DMS79 treated with DMSO at 0.1 percent for 48 hours (cell line): ENCODE results near the gene SPATS2L.
A peak's percentile ranks its signal among the peaks of the same experiment; 100 is the strongest.
"Not testable (repeated sequence)": the region's sequence is repeated elsewhere in the genome, so short reads cannot be mapped to it uniquely, and the experiment has no call there.

Experiments used
- DNase-seq: peaks from one replicate; lab custom pipeline; 2025; lab: John Stamatoyannopoulos, UW

SPATS2L gene

DNA sequence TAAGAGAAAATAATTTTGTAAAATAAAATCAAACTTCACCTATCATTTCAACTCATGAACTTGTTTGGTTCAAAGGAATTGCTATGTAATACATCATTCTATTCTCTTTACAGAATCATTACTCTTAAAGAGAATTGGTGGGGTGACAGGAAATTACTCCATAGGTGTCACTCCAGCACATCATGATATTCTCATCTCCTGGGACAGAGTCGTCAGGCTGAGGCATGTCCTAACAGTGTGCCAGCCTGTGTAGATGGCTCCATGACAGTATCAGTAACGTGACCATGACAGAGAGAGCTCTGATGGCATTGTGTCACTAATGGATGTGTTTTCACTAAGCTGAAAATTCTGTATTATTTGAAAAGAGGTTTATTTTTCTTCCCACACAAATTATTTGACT lies 13.9 kb downstream of the SPATS2L start:
- DNase-seq, result no peak

DNA sequence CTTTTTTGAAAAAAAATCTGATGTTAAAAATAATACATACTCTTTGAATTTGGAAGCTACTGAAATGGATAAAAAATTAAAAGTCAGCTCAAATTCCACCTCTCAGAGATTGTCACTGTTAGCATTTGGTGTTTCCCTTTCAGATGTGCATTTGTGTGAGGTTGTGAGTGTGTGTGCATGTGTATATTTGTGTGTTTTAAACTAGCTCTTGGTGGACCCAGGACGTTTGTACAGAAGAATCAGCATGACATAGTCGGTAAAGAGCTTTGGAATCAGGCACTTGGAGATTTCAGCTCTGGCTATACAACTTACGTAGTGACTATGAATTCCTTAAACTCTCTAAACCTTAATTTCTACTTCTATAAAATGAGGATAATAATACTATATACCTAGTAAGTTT lies 14.5 kb downstream of the SPATS2L start:
- DNase-seq, result no peak

DNA sequence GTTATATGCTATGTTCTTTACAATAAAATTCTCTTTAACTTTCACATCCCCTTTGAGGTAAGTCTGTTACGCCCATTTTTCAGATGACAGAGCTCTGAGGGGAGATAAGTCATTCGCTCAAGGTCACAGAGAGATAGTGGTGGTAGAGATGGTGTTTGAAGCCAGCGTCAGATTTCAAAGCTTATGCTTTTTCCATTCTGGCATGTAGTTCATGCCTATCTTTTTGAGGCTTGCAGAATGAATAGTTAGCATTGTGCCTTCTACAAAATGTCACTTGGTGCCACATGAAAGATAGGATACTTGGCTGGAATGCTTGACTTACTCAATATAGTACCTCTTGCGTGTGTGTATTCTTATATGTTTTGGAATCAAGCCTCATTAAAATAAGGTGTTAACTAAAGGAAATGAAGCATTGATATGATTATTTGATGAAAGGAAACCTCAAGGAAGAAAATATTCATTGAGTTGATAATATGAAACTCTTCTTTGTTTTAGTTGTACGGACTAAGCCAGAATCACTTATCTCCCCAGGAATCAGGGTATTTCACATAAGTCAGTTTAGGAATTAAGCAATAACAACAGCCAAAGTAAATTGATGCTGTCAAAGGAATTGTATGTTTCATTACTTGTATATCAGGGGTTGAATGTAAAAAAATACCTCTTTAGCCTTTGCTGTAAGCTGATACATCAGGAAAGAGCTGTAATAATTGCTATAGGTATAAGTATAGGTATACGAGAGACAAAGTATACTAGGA lies 15.5 kb downstream of the SPATS2L start:
- DNase-seq, result no peak

DNA sequence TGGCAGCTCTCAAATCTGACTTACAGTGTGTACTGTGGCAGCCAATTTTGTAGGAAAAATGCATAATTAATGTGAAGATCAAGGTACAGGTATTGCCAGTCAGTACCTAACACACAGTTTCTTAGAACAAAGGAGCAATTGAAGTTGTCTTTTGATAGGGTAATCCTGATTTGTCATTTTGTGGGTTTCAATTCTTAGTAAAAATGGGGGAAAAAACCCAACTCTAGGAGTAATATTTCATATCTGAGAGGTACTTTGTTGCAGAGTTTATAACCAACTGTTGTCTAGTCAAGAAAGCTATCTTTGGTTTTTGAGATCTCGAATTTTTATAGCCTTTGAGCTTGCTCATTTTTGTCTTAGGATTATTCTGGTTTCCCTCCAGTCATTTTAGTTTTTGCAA lies 16.1 kb downstream of the SPATS2L start:
- DNase-seq, result peak; percentile 71

DNA sequence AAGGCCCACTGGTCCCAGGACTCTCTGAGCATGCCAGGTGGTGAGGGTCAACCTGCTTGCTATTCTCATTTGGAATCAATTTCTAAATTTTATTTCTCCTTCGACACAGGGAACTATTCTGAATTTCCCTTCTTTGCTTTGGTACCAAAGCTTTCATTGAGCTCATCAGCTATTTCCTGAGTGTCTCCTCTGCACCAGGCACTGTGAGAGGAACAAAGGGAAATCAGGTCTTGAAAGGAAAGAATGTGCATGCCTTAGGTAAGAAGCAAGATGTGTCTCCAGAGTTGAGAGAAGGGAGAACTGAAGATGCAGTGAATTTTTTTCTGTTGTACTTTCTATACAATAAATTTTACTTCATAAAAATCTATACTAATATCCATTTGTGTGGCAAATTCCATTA lies 17.9 kb downstream of the SPATS2L start:
- no peak for DNase-seq

DNA sequence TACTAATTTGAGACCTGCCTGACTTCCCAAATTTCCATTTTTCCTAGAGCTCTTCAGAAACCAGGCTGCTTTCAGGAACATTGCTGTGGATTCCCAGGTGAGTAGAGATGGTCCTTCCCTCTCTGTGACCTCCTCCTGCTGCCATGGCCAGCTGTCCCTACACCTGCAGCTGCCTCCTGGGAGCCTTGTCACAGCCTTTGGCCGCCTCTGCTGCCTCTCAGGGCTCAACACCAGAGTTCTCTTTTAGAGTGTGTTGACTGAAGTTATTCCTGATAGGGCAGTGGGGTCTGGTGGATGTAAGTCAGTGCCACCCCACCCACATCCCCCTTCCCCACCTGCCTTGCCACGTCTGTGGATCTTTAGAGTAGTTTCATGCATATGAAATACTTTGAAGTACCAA lies 22.9 kb downstream of the SPATS2L start:
- no peak for DNase-seq

DNA sequence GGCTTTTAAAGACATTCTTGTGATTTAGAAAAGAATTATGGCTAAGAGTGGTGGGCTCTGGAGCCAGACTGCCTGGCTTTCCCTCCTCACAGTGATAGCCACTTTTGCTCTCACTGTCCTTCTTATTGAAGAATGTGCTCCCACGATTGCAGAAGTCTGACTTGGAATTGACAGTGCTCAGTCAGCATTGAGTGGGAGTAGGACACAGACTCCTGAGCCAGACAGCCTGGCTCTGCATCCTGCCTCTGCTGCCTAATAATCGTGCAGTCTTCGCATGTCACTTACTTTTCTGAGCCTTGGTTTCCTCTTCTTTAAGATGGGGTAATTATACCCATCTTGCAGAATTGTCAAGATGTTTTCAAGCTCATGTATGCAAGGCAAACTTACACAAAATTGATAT lies 23.3 kb downstream of the SPATS2L start:
- no peak for DNase-seq

DNA sequence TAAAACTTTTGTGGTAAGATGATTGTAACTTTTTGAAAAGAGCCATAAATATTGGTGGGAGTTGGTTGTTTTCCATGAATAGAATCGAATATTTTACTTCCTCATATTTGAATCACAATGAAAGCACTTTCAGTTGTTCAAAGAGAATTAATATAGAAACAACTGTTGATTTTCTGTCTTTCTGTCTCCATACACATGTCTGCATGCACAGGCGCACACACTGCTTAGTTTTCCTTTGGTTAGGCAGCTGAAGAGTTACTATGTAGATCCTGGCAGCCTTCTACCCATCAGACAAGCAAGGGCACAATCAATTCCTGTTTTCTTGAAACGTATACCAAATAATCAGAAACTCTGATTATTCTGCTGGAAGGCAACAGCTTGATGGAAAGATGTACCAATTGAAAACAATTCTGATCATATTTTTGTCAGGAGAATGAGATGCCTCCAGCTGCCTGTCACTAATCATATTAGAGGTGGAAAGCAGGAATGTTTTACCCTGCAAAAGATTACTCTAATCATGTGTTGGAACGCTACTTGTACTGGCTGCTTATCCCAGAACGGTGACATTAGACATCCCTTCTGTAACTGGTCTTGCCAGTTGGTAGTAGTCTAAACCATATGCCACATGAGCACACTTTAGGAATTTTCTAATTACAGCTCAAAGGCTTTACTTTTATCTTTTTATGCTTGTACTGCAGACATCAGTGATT lies 24.0 kb downstream of the SPATS2L start:
- DNase-seq, result no peak

DNA sequence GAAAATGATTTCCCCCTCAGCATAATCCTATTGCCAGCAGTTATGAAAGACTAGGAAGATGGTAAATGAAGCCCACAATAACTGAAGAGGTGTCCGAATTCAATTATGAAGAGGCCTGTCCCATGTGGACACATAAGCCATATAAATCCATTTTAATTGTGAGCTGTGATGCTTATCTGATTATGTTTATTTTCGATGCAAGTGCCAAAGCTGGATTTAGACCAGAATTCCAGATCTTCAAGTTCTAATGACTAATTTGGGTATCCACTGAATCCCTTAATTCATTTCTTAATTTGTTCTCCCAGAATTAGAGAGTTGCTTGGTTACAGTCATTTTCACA lies 24.5 kb downstream of the SPATS2L start:
- no peak for DNase-seq

DNA sequence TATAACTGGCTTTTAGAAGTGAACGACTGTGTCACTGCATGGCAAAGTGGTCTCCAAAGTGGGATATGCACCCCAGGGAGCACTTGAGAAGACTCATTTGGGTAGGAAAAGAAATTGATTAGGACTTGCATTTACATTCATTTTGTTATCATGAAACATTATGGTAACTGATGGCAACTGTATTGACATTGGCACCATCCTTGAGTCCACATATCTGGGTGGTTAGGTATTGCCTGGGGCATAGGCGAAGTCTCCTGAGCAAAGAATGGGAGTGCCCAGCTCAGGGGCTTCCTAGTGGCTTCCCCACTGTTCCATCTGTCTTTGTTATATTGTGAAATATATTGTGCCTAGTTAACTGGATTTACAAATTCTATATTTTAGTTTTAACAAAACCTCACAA lies 29.2 kb downstream of the SPATS2L start:
- DNase-seq, result no peak

DNA sequence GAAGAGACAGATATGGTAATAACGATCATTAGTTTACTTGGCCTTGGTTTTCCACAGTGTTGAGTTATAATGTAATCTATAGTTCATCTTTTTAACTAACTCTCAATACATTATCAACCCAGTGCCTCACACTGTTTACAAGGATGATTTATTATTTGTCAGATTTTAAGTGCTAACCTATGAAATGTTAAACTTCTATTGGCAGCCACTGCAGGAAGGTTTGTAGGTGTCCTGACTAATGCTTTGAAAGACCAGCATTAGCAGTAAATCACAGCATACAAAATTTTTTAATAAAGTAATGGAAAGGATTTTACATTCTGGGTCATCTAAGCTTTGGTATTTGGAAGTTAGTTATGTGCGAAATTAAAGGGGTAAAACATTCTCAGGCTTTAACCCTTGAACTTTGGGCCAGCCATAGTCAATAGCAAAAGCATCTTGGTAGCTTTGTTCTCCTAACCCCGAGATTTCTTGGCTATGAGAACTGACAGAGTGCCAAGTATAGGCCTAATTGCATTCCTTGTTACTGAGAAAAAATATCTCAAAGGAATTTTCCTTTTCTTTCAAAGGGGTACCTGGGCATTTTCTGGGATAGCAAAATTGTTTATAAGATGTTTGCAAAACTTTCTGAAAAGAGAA lies 30.6 kb downstream of the SPATS2L start:
- DNase-seq, result no peak

DNA sequence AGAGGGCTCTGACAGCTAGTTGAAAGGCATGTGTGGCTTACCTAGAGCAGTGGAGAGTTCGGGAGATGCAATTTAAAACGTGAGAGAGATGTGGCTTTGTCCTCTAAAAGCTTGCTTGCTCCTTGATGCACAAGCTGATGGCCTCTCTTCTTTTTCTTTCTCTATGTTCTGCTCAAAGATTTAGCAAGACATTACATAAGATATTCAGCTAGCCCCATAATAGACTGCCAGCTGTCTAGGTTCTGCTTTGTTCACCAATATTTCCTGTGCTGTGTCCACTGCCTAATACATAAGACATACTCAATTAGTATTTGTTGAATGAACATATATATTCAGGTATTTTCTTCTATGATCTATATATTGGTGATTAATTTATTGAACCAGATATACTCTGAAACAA lies 31.1 kb downstream of the SPATS2L start:
- DNase-seq, result no peak

DNA sequence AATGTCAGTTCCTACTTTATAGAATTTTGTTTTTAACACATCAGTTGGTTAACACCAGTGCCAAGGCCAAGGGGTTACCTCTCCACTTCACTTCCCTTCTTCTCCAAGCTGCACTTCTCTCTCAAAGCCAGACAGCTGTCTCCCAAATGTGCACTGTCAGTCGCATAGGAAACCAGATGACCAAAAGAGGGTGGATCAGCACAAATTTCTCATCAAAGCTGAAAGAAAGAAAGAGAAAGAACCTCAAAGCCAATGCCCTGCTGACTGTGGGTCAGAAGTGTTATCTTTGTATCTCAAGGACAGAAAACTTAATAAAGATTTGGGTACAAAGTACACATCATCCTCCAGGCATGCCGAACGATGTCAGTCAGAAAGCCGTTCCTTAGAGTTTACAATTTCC lies 32.2 kb downstream of the SPATS2L start:
- DNase-seq, result no peak

DNA sequence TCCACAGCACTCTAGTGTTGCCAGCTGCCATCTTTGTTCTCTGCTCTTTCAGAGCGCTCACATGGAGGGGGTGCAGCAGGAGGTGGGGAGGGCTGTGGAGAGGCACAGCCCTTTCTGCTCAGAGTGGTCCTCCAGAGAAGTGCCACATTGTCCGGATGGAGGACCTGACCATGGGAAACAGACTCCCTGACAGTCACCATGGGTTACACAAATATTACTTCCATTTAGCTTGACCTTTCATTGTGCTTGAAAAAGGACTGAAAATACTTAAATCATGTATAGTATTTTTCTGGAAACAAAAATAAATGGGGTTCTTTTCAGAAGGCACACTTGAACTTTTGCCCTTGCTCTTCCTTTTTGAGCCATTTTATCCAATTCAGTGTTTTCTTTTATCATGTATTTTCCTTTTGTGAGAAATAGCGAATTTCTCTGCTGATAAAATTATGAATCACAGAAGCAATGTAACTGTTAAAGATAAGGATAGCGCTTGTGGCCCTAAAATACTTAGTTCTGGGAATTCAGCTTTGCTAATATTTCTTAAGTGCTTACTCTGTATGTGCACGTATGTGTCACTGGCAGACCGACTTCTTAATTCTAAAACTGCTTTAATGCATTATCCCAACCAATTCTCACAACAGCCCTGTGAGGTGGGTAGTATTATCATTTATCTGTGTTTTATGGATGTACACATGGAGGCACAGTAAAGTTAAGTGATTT lies 34.2 kb downstream of the SPATS2L start:
- no peak for DNase-seq

DNA sequence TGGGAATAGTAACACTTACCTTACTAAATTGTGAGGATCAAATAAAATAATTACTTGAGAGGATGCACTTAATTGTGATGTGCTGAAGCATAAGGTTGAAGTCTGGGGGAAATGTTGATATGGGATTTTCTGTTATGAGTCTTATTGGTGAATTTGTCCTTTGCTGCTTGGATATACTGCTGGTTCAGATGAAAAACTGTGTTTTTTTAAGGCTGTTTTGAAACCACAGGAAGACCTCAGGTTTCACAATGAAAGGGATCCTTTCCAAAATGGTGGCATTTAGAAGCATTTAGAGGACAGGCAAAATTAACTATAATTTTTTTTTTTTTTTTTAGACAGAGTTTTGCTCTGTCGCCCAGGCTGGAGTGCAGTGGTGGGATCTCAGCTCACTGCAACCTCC lies 34.9 kb downstream of the SPATS2L start:
- DNase-seq, result no peak

DNA sequence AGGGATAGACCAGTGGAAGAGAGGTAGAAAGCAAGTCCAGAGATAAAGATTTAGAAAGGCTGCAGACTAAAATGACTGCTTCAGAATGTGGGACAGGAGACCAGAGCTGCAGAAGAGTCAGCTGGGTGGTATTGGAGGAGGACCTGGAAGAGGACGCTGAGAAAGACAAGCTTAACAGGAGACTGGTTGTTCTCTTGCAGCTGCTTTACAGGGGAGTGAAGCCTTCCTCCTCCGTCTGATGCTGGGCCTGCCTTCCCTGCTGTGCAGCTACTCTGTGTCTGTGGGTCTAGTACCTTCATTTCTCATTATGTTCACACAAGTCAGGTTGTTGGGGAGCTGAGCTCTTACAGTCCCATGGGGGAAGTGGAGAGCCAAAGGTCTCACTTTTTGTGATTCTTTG lies 35.7 kb downstream of the SPATS2L start:
- DNase-seq, result no peak

DNA sequence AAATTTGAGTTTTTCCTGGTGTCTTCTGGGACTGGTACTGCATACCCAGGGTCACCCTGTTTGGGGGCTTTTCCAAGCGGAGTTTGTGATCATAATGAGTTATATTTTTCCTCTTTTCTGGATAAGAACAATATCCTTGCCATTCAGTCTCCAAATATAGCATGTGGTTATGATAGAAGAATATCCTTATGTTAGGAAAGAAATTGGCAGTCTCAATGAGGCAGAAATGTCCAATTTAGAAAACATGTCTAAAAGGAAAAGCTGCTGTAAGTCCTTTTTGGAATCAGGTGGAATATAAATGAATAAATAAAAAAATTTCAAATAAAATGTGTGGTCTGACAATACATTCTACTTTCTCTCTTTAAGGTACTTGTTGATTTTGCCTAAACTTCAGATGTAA lies 36.2 kb downstream of the SPATS2L start:
- no peak for DNase-seq

DNA sequence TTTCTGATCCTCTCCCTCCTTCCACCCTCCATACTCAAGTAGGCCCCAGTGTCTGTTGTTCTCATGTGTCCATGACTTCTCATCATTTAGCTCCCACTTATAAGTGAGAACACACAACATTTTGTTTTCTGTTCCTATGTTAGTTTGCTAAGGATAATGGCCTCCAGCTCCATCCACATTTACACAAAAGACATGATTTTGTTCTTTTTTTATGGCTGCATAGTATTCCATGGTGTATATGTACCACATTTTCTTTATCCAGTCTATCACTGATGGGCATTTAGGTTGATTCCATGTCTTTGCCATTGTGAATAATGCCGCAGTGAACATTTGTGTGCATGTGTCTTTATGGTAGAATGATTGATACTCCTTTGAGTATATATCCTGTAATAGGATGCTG lies 37.7 kb downstream of the SPATS2L start:
- not testable (repeated sequence) for DNase-seq

DNA sequence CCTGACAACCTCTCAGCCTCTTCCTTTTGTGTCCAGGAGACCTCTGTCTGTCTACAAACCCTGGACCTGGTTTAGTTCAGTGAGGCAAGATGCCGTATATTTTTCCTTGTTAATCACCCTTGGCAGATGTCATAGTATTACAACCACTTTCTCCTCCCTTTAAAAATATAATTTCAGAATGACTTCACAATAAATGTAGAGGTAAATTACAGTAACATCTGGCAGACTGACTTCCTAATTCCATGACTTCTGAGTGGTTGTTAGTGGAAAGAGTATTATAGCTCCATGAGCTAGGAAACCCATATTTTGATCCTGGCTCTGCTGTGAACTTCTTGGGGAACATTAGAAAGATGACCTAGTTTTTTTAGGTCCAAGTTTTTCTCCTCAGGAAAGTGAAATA lies 39.5 kb downstream of the SPATS2L start:
- DNase-seq, result no peak

DNA sequence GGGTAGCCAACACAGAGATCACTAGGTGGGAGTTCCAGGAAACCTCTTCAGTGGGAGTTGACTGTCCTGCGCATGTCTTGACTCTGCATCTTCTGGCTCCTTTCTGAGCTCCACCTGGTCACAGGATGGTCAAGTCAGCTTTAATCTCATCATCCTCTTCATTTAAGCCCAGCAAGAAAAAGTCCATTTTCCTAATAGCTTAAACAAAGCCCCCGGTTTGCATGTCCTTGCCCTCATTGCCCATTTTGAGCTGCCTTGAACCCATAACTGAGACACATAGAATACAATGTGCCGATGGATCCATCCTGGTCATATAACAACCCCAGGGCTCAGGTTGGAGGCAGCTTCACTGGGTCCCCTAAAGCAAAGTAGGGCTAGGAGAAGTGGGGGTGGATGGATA lies 40.8 kb downstream of the SPATS2L start:
- DNase-seq, result no peak

DNA sequence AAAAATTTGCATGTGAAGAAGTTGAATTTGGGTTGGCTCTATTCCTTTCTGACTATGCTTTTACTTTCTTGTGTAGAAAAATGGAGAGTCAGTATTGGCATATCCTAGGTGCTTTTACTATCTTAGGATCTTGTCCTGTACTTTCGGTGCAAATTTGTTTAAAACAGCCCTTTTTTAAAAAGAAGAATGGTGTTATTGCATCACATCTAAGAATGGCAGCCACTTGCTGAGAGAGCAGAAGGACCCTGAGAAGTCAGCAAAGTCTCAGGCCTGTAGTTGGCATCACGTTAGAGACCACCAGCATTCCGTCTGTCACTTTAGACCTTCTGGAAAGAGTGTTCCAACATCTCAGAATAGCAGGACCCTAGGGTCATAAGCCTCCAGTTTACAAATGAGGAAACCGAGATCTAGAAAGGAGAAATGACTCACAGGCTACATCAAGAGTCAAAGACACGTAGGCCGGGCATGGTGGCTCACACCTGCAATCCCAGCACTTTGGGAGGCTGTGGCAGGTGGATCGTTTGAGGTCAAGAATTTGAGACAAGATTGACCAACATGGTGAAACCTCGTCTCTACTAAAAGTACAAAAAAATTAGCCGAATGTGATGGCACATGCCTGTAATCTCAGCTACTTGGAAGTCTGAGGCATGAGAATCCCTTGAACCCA lies 42.5 kb downstream of the SPATS2L start:
- DNase-seq, result no peak

DNA sequence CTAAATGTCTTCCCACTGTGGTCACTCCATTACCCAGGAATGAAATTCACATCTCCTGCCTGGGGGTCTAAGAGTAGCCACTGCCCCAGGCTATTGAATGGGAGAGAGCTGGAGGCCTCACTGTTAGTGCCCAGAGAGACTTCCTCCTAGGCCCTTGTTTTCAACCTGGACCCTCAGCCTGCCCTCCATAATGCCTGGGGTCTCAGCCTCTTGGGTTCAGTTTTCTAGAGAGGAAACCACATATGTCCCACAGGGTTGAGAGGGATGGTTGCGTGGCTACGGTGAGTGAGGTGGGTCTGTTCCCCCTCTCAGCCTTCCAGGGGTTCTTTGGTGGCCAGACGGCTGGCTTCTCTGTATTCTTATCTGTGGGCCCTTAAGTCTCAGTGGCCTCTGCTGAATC lies 43.4 kb downstream of the SPATS2L start:
- DNase-seq, result no peak
